HCT116 (cell line): ENCODE measurements around the gene ZBTB20. TPM values are rescaled to one million over a fixed set of nuclear protein-coding genes. Genes with fewer than 3 reads are reported as not detected.

Experiments used
- ATAC-seq: fragments of 200-7000 bp; cut with Tn5 transposase; 2 replicates; pipeline ENCODE4 v1.9.1; 2020; ENCODE audit warnings: mild to moderate bottlenecking, moderate library complexity
- BruUV-seq: library from RNA; stranded (reverse); fragments of 400-500 nt; replicated peaks from 2 replicates; lab custom pipeline; 2021; lab: Mats Ljungman, UMichigan
- CTCF ChIA-PET: fragments of 300-600 bp; sonication (Branson Sonifier 250); formaldehyde crosslinking; loops from one replicate; lab custom pipeline; 2021; ENCODE audit warnings: antibody characterized with exemption; lab: Charles Lee
- POLR2A ChIA-PET: fragments of 300-600, 350-600 bp; sonication (Branson Sonifier 250); formaldehyde crosslinking; loops from one replicate; lab custom pipeline; 2021; ENCODE audit warnings: antibody characterized with exemption; lab: Charles Lee
- RAD21 ChIA-PET, 2 experiments: fragments of 300-600 bp; sonication (Branson Sonifier 250); formaldehyde crosslinking; loops; one replicate each; lab custom pipeline; 2023; ENCODE audit warnings: low total read pairs in 2 of 2; ENCODE audit not compliant: uncharacterized antibody in 2 of 2, unreplicated experiment in 2 of 2, low non-redundant PET in 1 of 2; lab: Charles Lee
- DNase-seq: peaks from one replicate; pipeline ENCODE4 v3.0.0-alpha.2; 2010; ENCODE audit warnings: low read depth, low spot score
- H2AFZ ChIP-seq: fragments of 200-600 bp; shearing (Covaris generic), sonication (generic); 2 replicates; pipeline ENCODE4 v1.6.1; 2017; ENCODE audit warnings: low read depth, mixed run types, mixed read lengths, antibody characterized with exemption, low read length; ENCODE audit not compliant: poor library complexity, severe bottlenecking
- H3K27ac ChIP-seq: 2 replicates; pipeline ENCODE4 v1.5.1; 2012; ENCODE audit warnings: low read depth, low read length
- H3K27me3 ChIP-seq: fragments of 200-600 bp; sonication (generic); 2 replicates; pipeline ENCODE4 v1.6.1; 2016; ENCODE audit warnings: mixed run types, low read length, mixed read lengths; ENCODE audit not compliant: insufficient read depth
- H3K36me3 ChIP-seq, 2 experiments: fragments of 200-500 bp in 1 of 2; fragments of 200-600 bp in 1 of 2; sonication (Bioruptor generic) in 1 of 2; sonication (generic) in 1 of 2; 2 replicates each; pipeline versions ENCODE4 v1.5.1 to v1.6.1; 2014 to 2016; ENCODE audit warnings: low read length in 2 of 2, inconsistent platforms in 1 of 2, mixed read lengths in 1 of 2, mixed run types in 1 of 2; ENCODE audit not compliant: insufficient read depth in 2 of 2, control insufficient read depth in 1 of 2
- H3K4me1 ChIP-seq, 2 experiments: fragments of 200-600 bp in 1 of 2; sonication (generic) in 1 of 2; 2 replicates each; pipeline versions ENCODE4 v1.5.1 to v1.6.1; 2012 to 2017; ENCODE audit warnings: low read length in 2 of 2, inconsistent platforms in 1 of 2, mild to moderate bottlenecking in 1 of 2, mixed read lengths in 1 of 2, mixed run types in 1 of 2, moderate library complexity in 1 of 2; ENCODE audit not compliant: insufficient read depth in 2 of 2, control insufficient read depth in 1 of 2
- H3K4me2 ChIP-seq: fragments of 200-600 bp; sonication (generic); 2 replicates; pipeline ENCODE4 v1.6.1; 2017; ENCODE audit warnings: mixed run types, low read length, mixed read lengths
- H3K4me3 ChIP-seq, 2 experiments: fragments of 200-600 bp in 1 of 2; sonication (generic) in 1 of 2; replicated peaks in 1 of 2; 2 replicates each; pipeline ENCODE4 v1.5.1; 2011 to 2016; ENCODE audit warnings: low read length in 2 of 2, control low read depth in 1 of 2, low read depth in 1 of 2, mild to moderate bottlenecking in 1 of 2, mixed read lengths in 1 of 2, mixed run types in 1 of 2
- H3K79me2 ChIP-seq: fragments of 200-600 bp; sonication (generic); 2 replicates; pipeline ENCODE4 v1.6.1; 2017; ENCODE audit warnings: mild to moderate bottlenecking, mixed run types, low read length, moderate library complexity, mixed read lengths; ENCODE audit not compliant: insufficient read depth
- H3K9ac ChIP-seq: fragments of 200-600 bp; sonication (generic); 2 replicates; pipeline ENCODE4 v1.6.1; 2016; ENCODE audit warnings: low read length, mixed read lengths
- H3K9me2 ChIP-seq: fragments of 200-600 bp; sonication (generic), shearing (Covaris generic); 2 replicates; pipeline ENCODE4 v1.6.1; 2017; ENCODE audit warnings: mixed run types, mild to moderate bottlenecking, moderate library complexity; ENCODE audit not compliant: insufficient read depth
- H3K9me3 ChIP-seq, 2 experiments: fragments of 200-500 bp in 1 of 2; fragments of 200-600 bp in 1 of 2; sonication (Bioruptor generic) in 1 of 2; sonication (generic) in 1 of 2; 2 replicates each; pipeline ENCODE4 v1.6.1; 2014 to 2017; ENCODE audit warnings: low read length in 2 of 2, mixed read lengths in 2 of 2, inconsistent platforms in 1 of 2, low read depth in 1 of 2, mild to moderate bottlenecking in 1 of 2, mixed run types in 1 of 2, moderate library complexity in 1 of 2; ENCODE audit not compliant: control insufficient read depth in 1 of 2, insufficient read depth in 1 of 2
- H4K20me1 ChIP-seq: fragments of 200-600 bp; sonication (generic), shearing (Covaris generic); 2 replicates; pipeline ENCODE4 v1.6.1; 2017; ENCODE audit warnings: mixed run types, mild to moderate bottlenecking, moderate library complexity; ENCODE audit not compliant: insufficient read depth
- CBX3 ChIP-seq: IDR thresholded peaks from 2 replicates; pipeline ENCODE4 v1.6.1; 2012; ENCODE audit warnings: low read depth
- ELF1 ChIP-seq: IDR thresholded peaks from 2 replicates; pipeline ENCODE4 v1.6.1; 2012; ENCODE audit warnings: low read depth, borderline replicate concordance
- EZH2 ChIP-seq: fragments of 200-600 bp; sonication (generic); IDR thresholded peaks from 2 replicates; pipeline ENCODE4 v1.6.1; 2017; ENCODE audit warnings: antibody characterized with exemption, mixed run types
- JUND ChIP-seq: IDR thresholded peaks from 2 replicates; pipeline ENCODE4 v1.6.1; 2012
- POLR2A ChIP-seq: IDR thresholded peaks from 2 replicates; pipeline ENCODE4 v1.7.0; 2011; ENCODE audit warnings: borderline replicate concordance; ENCODE audit not compliant: insufficient read depth, insufficient read length; ENCODE audit errors: extremely low read depth
- POLR2AphosphoS5 ChIP-seq: IDR thresholded peaks from 2 replicates; pipeline ENCODE4 v1.6.1; 2011; ENCODE audit warnings: mild to moderate bottlenecking, low read depth, low read length, moderate library complexity
- RAD21 ChIP-seq: IDR thresholded peaks from 2 replicates; pipeline ENCODE4 v1.6.1; 2012; ENCODE audit warnings: low read depth, mild to moderate bottlenecking
- REST ChIP-seq: IDR thresholded peaks from 2 replicates; pipeline ENCODE4 v1.6.1; 2012; ENCODE audit warnings: low read depth
- SRF ChIP-seq: IDR thresholded peaks from 2 replicates; pipeline ENCODE4 v1.6.1; 2012; ENCODE audit warnings: low read depth
- TCF7L2 ChIP-seq: IDR thresholded peaks from 2 replicates; pipeline ENCODE4 v1.7.0; 2011; ENCODE audit warnings: borderline replicate concordance, inconsistent platforms; ENCODE audit not compliant: insufficient read depth, insufficient read length; ENCODE audit errors: extremely low read depth
- ZBTB33 ChIP-seq: IDR thresholded peaks from 2 replicates; pipeline ENCODE4 v1.6.1; 2011; ENCODE audit warnings: mild to moderate bottlenecking, low read length, moderate library complexity; ENCODE audit not compliant: insufficient replicate concordance; ENCODE audit errors: extremely low read depth
- ZFX ChIP-seq: fragments of 450-650 bp; IDR thresholded peaks from 2 replicates; pipeline ENCODE4 v1.6.1; 2017
- ZNF274 ChIP-seq: fragments of 200-500 bp; sonication (Bioruptor generic); IDR thresholded peaks from 2 replicates; pipeline ENCODE4 v1.6.1; 2014; ENCODE audit warnings: mild to moderate bottlenecking, low read depth, low read length, inconsistent platforms
- intact Hi-C: fragments of 100-400 bp; cut with micrococcal nuclease; formaldehyde crosslinking; loops from 2 replicates; pipeline ENCODE4 v1.10.0; 2022
- total RNA-seq: library from RNA; stranded (reverse); gene quantifications from one replicate; pipeline ENCODE4 v1.2.1, GENCODE V29; 2021; ENCODE audit not compliant: unreplicated experiment

ZBTB20 gene
- total RNA-seq, 1 experiment from 2014 or later, result 42.1 TPM

DNA sequence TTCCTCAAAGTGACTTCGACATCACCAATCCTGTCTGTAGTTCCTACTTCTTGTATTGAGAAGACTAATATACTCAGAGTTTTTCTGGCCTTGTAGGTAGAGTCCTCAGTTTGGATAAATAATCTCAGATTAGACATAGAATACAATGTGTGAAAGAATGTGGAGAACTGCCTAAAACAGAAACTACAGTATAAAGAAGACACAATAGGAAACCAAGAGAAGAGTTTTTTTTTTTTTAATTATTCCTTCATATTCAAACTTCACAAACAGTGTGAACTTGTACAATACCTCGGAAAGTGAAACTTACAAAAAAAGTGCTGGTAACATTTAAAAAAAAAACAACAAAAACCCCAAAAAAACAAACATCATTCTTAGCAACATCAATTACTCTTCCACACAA, 832.8 kb downstream of the ZBTB20 start:
- Histone ChIP-seq H3K27ac (no peak overlapping the region), H3K9me3 (no peaks in the 10 kb centered on the region), H3K4me2 (no peak overlapping the region), H3K79me2 (peaks cover 8% of the 10 kb centered on the region), H3K4me3 (no peak overlapping the region), H3K9me2 (no peaks in the 10 kb centered on the region), H3K9ac (no peak overlapping the region), H3K4me1 (no peaks in the 10 kb centered on the region), H2AFZ (no peak overlapping the region), H3K36me3 (no peaks in the 10 kb centered on the region; a peak in 1 of 4 replicates), H3K27me3 (no peaks in the 10 kb centered on the region), H4K20me1 (no peaks in the 10 kb centered on the region; the same call in 1 of the 2 replicates)
- intact Hi-C loops, result no loop called here
- DNase-seq (no peak), ATAC-seq (no peak)
- BruUV-seq, result no TSS peak
- RAD21 ChIA-PET, result no interaction called here
- TF ChIP-seq POLR2A (no peak), ZNF274 (no peak), ZFX (no peak), TCF7L2 (no peak), EZH2 (no peak), RAD21 (no peak), POLR2AphosphoS5 (no peak), REST (no peak), SRF (no peak), JUND (no peak), ELF1 (no peak), CBX3 (no peak), ZBTB33 (no peak)
- POLR2A ChIA-PET, result no interaction called here
- CTCF ChIA-PET, result no interaction called here
